ENCODE data around the gene IFI44.
A peak's percentile ranks its signal among the peaks of the same experiment; 100 is the strongest.

Gene IFI44

GRCh38 chr1:78649628-78650027 lies at the start of gene IFI44:
Gene IFI44 (plus strand): TSS chr1:78649831. CDS start chr1:78650196, 365 bp downstream.
- peak; percentile 96 for DNase-seq

- DNase-seq: no peak
These were observed 48.6 kb upstream of the IFI44 start for GRCh38 chr1:78601068-78601467.

GRCh38 chr1:78603206-78603605 lies 46.4 kb upstream of the IFI44 start:
- no peak for DNase-seq

GRCh38 chr1:78604643-78605042 lies 45.0 kb upstream of the IFI44 start:
- no peak for DNase-seq

- no peak for DNase-seq
These were observed 43.4 kb upstream of the IFI44 start for GRCh38 chr1:78606274-78606673.

GRCh38 chr1:78607334-78607927 lies 42.2 kb upstream of the IFI44 start:
- peak; percentile 31 for DNase-seq

- DNase-seq: no peak
These were observed 41.7 kb upstream of the IFI44 start for GRCh38 chr1:78607944-78608343.

GRCh38 chr1:78617615-78618026 lies 32.0 kb upstream of the IFI44 start:
- peak; percentile 95 for DNase-seq

- no peak for DNase-seq
These were observed 30.6 kb upstream of the IFI44 start for GRCh38 chr1:78619032-78619431.

GRCh38 chr1:78619446-78619802 lies 30.2 kb upstream of the IFI44 start:
- DNase-seq: peak; percentile 32

GRCh38 chr1:78619803-78620579 lies 29.6 kb upstream of the IFI44 start, which contains the start of gene IFI44L:
Gene IFI44L (plus strand): TSS chr1:78620448. CDS start chr1:78627916, 7,468 bp downstream.
- DNase-seq: peak; percentile 88

GRCh38 chr1:78620666-78621065 lies 29.0 kb upstream of the IFI44 start:
- DNase-seq: peak; percentile 60

- peak; percentile 53 for DNase-seq
These were observed 27.1 kb upstream of the IFI44 start for GRCh38 chr1:78622548-78622947.

GRCh38 chr1:78624035-78624434 lies 25.6 kb upstream of the IFI44 start:
- no peak for DNase-seq

- DNase-seq: no peak
These were observed 22.3 kb upstream of the IFI44 start for GRCh38 chr1:78627321-78627720.

- no peak for DNase-seq
These were observed 19.0 kb upstream of the IFI44 start for GRCh38 chr1:78630600-78630999.

- no peak for DNase-seq
These were observed 16.4 kb upstream of the IFI44 start for GRCh38 chr1:78633209-78633608.

GRCh38 chr1:78640462-78640861 lies 9.2 kb upstream of the IFI44 start:
- no peak for DNase-seq

- no peak for DNase-seq
These were observed 8.1 kb upstream of the IFI44 start for GRCh38 chr1:78641558-78641957.

- DNase-seq: peak; percentile 39
These were observed 3.9 kb upstream of the IFI44 start for GRCh38 chr1:78645723-78646122.

GRCh38 chr1:78647238-78647637 lies 2.4 kb upstream of the IFI44 start:
- no peak for DNase-seq

GRCh38 chr1:78650114-78650660 lies 556 bp downstream of the IFI44 start:
- DNase-seq: peak; percentile 76

GRCh38 chr1:78651241-78651640 lies 1.6 kb downstream of the IFI44 start:
- peak; percentile 32 for DNase-seq

GRCh38 chr1:78652019-78652560 lies 2.5 kb downstream of the IFI44 start:
- no peak for DNase-seq

Measured in suppressor macrophage treated with lipopolysaccharide for 4 hours (primary cell).